ENCODE data around the gene GPR152. TPM values are rescaled to one million over a fixed set of nuclear protein-coding genes. Genes with fewer than 3 reads are reported as not detected.

GPR152 gene
- total and polyA plus RNA-seq, 2 experiments from 2014 or later: not detected

- 54% methylated on average over 9 of the region's 9 CpGs for WGBS, 2 experiments (ENCODE audit: low coverage in 1 of 2, low lambda C conversion rate in 2 of 2, missing lambda C conversion rate in 2 of 2)
- peaks cover 23% of the 10 kb centered on the region for H3K27me3 ChIP-seq (replicated peaks; ENCODE audit: insufficient read depth)
- H3K9me2 ChIP-seq (ENCODE audit: insufficient read depth): no peaks in the 10 kb centered on the region
- no peaks in the 10 kb centered on the region for H4K20me1 ChIP-seq (ENCODE audit: insufficient read depth)
- DNase-seq: no peak
- H3K4me2 ChIP-seq (ENCODE audit: unreplicated experiment): no peak overlapping the region
- H3K79me2 ChIP-seq (ENCODE audit: insufficient read depth): no peaks in the 10 kb centered on the region
- no peak overlapping the region for H3K9ac ChIP-seq
- no peaks in the 10 kb centered on the region for H3K36me3 ChIP-seq (ENCODE audit: low read depth)
- H3K4me3 ChIP-seq: no peak overlapping the region
- no peak overlapping the region for H3K27ac ChIP-seq
- TF ChIP-seq EZH2phosphoT487 (IDR thresholded peaks at IDR 0.05; ENCODE audit: insufficient read depth, low read depth) (no peak), EZH2 (IDR thresholded peaks at IDR 0.05; ENCODE audit: insufficient read depth, poor library complexity, severe bottlenecking) (no peak)
- H3K4me1 ChIP-seq (ENCODE audit: insufficient read depth): no peaks in the 10 kb centered on the region
- no peaks in the 10 kb centered on the region for H3K9me3 ChIP-seq (ENCODE audit: low read depth)
- in situ Hi-C loops (cut with MboI): no loop called here
- H3F3A ChIP-seq (ENCODE audit: insufficient read depth): no peaks in the 10 kb centered on the region
- no peak overlapping the region for H2AFZ ChIP-seq
These were observed 39.9 kb downstream of the GPR152 start for GRCh38 chr11:67412495-67413179.

- H3K36me3 ChIP-seq (ENCODE audit: low read depth): no peaks in the 10 kb centered on the region
- no peaks in the 10 kb centered on the region for H3F3A ChIP-seq (ENCODE audit: insufficient read depth)
- WGBS, 2 experiments (ENCODE audit: low coverage in 1 of 2, low lambda C conversion rate in 2 of 2, missing lambda C conversion rate in 2 of 2): 30 to 36% methylated on average over 7 of the region's 7 CpGs
- no peaks in the 10 kb centered on the region for H3K4me1 ChIP-seq (ENCODE audit: insufficient read depth)
- no peaks in the 10 kb centered on the region for H3K9me2 ChIP-seq (ENCODE audit: insufficient read depth)
- no peak overlapping the region for H3K4me2 ChIP-seq (ENCODE audit: unreplicated experiment)
- H4K20me1 ChIP-seq (ENCODE audit: insufficient read depth): no peaks in the 10 kb centered on the region
- no peak overlapping the region for H3K9ac ChIP-seq
- TF ChIP-seq EZH2 (IDR thresholded peaks at IDR 0.05; ENCODE audit: insufficient read depth, poor library complexity, severe bottlenecking) (no peak), EZH2phosphoT487 (IDR thresholded peaks at IDR 0.05; ENCODE audit: insufficient read depth, low read depth) (no peak)
- no peaks in the 10 kb centered on the region for H3K9me3 ChIP-seq (ENCODE audit: low read depth)
- peaks cover 23% of the 10 kb centered on the region for H3K27me3 ChIP-seq (replicated peaks; ENCODE audit: insufficient read depth)
- no peak overlapping the region for H3K4me3 ChIP-seq
- H3K79me2 ChIP-seq (ENCODE audit: insufficient read depth): no peaks in the 10 kb centered on the region
- in situ Hi-C loops (cut with MboI): no loop called here
- H2AFZ ChIP-seq: no peak overlapping the region
- H3K27ac ChIP-seq: no peak overlapping the region
- DNase-seq: no peak
These were observed 40.8 kb downstream of the GPR152 start for GRCh38 chr11:67411785-67412152.

- Histone ChIP-seq H3K9ac (no peak overlapping the region), H3K4me2 (ENCODE audit: unreplicated experiment) (no peak overlapping the region), H3K9me3 (ENCODE audit: low read depth) (no peaks in the 10 kb centered on the region), H2AFZ (no peak overlapping the region), H3K9me2 (ENCODE audit: insufficient read depth) (no peaks in the 10 kb centered on the region), H3K27ac (no peak overlapping the region), H3F3A (ENCODE audit: insufficient read depth) (no peaks in the 10 kb centered on the region), H3K36me3 (ENCODE audit: low read depth) (no peaks in the 10 kb centered on the region), H3K4me1 (ENCODE audit: insufficient read depth) (no peaks in the 10 kb centered on the region), H3K79me2 (ENCODE audit: insufficient read depth) (no peaks in the 10 kb centered on the region), H3K27me3 (replicated peaks; ENCODE audit: insufficient read depth) (peaks cover 23% of the 10 kb centered on the region), H3K4me3 (no peak overlapping the region), H4K20me1 (ENCODE audit: insufficient read depth) (no peaks in the 10 kb centered on the region)
- in situ Hi-C loops (cut with MboI): no loop called here
- DNase-seq: no peak
- TF ChIP-seq EZH2 (IDR thresholded peaks at IDR 0.05; ENCODE audit: insufficient read depth, poor library complexity, severe bottlenecking) (no peak), EZH2phosphoT487 (IDR thresholded peaks at IDR 0.05; ENCODE audit: insufficient read depth, low read depth) (no peak)
- 48 to 55% methylated on average over 17 of the region's 17 CpGs for WGBS, 2 experiments (ENCODE audit: low coverage in 1 of 2, low lambda C conversion rate in 2 of 2, missing lambda C conversion rate in 2 of 2)
These were observed 41.3 kb downstream of the GPR152 start for GRCh38 chr11:67410984-67411784.

- WGBS, 2 experiments (ENCODE audit: low coverage in 1 of 2, low lambda C conversion rate in 2 of 2, missing lambda C conversion rate in 2 of 2): 41 to 53% methylated on average over 10 to 15 of the region's 15 CpGs
- H3K4me1 ChIP-seq (ENCODE audit: insufficient read depth): no peaks in the 10 kb centered on the region
- peaks cover 23% of the 10 kb centered on the region for H3K27me3 ChIP-seq (replicated peaks; ENCODE audit: insufficient read depth)
- in situ Hi-C loops (cut with MboI): no loop called here
- no peaks in the 10 kb centered on the region for H3F3A ChIP-seq (ENCODE audit: insufficient read depth)
- no peak for DNase-seq
- H3K4me2 ChIP-seq (ENCODE audit: unreplicated experiment): no peak overlapping the region
- no peak overlapping the region for H2AFZ ChIP-seq
- H3K36me3 ChIP-seq (ENCODE audit: low read depth): no peaks in the 10 kb centered on the region
- no peak for TF ChIP-seq EZH2phosphoT487 (IDR thresholded peaks at IDR 0.05; ENCODE audit: insufficient read depth, low read depth)
- TF ChIP-seq EZH2 (IDR thresholded peaks at IDR 0.05; ENCODE audit: insufficient read depth, poor library complexity, severe bottlenecking): no peak
- no peaks in the 10 kb centered on the region for H3K9me2 ChIP-seq (ENCODE audit: insufficient read depth)
- no peaks in the 10 kb centered on the region for H4K20me1 ChIP-seq (ENCODE audit: insufficient read depth)
- H3K9ac ChIP-seq: no peak overlapping the region
- H3K9me3 ChIP-seq (ENCODE audit: low read depth): no peaks in the 10 kb centered on the region
- no peak overlapping the region for H3K27ac ChIP-seq
- H3K79me2 ChIP-seq (ENCODE audit: insufficient read depth): no peaks in the 10 kb centered on the region
- H3K4me3 ChIP-seq: no peak overlapping the region
These were observed 42.1 kb downstream of the GPR152 start for GRCh38 chr11:67410369-67410831.
